Calu3 (cell line): ENCODE results near the gene NEK6. TPM values are rescaled to one million over a fixed set of nuclear protein-coding genes. Genes with fewer than 3 reads are reported as not detected.
"Not testable (repeated sequence)": the region's sequence is repeated elsewhere in the genome, so short reads cannot be mapped to it uniquely, and the experiment has no call there.

Experiments used
- BruUV-seq: library from RNA; stranded (reverse); fragments of 400-500 nt; replicated peaks from 2 replicates; lab custom pipeline; 2021; lab: Mats Ljungman, UMichigan
- CTCF ChIA-PET: fragments of 300-600 bp; sonication (Branson Sonifier 250); formaldehyde crosslinking; loops from one replicate; lab custom pipeline; 2022; ENCODE audit warnings: antibody characterized with exemption; lab: Charles Lee
- DNase-seq: peaks from one replicate; pipeline ENCODE4 v3.0.0; 2022
- H3K27ac Mint-ChIP-seq: one replicate; pipeline ENCODE4 v1.8.0; 2022; ENCODE audit warnings: mixed read lengths; ENCODE audit not compliant: unreplicated experiment
- H3K27me3 Mint-ChIP-seq: one replicate; pipeline ENCODE4 v1.8.0; 2022; ENCODE audit warnings: mixed read lengths; ENCODE audit not compliant: unreplicated experiment
- H3K36me3 Mint-ChIP-seq: one replicate; pipeline ENCODE4 v1.8.0; 2022; ENCODE audit warnings: mild to moderate bottlenecking, moderate library complexity, mixed read lengths; ENCODE audit not compliant: insufficient read depth, unreplicated experiment
- H3K4me1 Mint-ChIP-seq: one replicate; pipeline ENCODE4 v1.8.0; 2022; ENCODE audit warnings: mild to moderate bottlenecking, low read depth, mixed read lengths; ENCODE audit not compliant: unreplicated experiment
- H3K4me3 Mint-ChIP-seq: one replicate; pipeline ENCODE4 v1.8.0; 2022; ENCODE audit warnings: mild to moderate bottlenecking, low read depth, moderate library complexity, mixed read lengths; ENCODE audit not compliant: unreplicated experiment
- H3K9me3 Mint-ChIP-seq: one replicate; pipeline ENCODE4 v1.8.0; 2022; ENCODE audit warnings: low read depth, mixed read lengths; ENCODE audit not compliant: unreplicated experiment
- intact Hi-C: fragments of 100-400 bp; cut with micrococcal nuclease; formaldehyde crosslinking; loops from one replicate; pipeline ENCODE4 v1.10.0; 2022; ENCODE audit not compliant: unreplicated experiment
- total RNA-seq: library from RNA; stranded (reverse); gene quantifications from 2 replicates; pipeline ENCODE4 v1.2.3, GENCODE V29; 2022
- TF ChIP-seq, protein P1 (sequence below): fragments of 200-600 bp; IDR thresholded peaks from one replicate; pipeline ENCODE4 v1.8.0; 2022; ENCODE audit warnings: antibody characterized with exemption; ENCODE audit not compliant: unreplicated experiment

Gene NEK6
- total RNA-seq, 1 experiment from 2014 or later = 43.0 TPM

- no peaks in the 10 kb centered on the region for H3K9me3 Mint-ChIP-seq
- CTCF ChIA-PET = no interaction called here
- no TSS peak for BruUV-seq
- intact Hi-C loops = no loop called here
- no peak overlapping the region for H3K4me3 Mint-ChIP-seq
- no peaks in the 10 kb centered on the region for H3K4me1 Mint-ChIP-seq
- no peaks in the 10 kb centered on the region for H3K27me3 Mint-ChIP-seq
- no peak overlapping the region for H3K27ac Mint-ChIP-seq
- TF ChIP-seq, protein P1, sequence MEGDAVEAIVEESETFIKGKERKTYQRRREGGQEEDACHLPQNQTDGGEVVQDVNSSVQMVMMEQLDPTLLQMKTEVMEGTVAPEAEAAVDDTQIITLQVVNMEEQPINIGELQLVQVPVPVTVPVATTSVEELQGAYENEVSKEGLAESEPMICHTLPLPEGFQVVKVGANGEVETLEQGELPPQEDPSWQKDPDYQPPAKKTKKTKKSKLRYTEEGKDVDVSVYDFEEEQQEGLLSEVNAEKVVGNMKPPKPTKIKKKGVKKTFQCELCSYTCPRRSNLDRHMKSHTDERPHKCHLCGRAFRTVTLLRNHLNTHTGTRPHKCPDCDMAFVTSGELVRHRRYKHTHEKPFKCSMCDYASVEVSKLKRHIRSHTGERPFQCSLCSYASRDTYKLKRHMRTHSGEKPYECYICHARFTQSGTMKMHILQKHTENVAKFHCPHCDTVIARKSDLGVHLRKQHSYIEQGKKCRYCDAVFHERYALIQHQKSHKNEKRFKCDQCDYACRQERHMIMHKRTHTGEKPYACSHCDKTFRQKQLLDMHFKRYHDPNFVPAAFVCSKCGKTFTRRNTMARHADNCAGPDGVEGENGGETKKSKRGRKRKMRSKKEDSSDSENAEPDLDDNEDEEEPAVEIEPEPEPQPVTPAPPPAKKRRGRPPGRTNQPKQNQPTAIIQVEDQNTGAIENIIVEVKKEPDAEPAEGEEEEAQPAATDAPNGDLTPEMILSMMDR = no peak
- no peak for DNase-seq
- H3K36me3 Mint-ChIP-seq = no peaks in the 10 kb centered on the region
Observed at GRCh38 chr9:124242331-124243194, 15.2 kb upstream of the NEK6 start.

DNA sequence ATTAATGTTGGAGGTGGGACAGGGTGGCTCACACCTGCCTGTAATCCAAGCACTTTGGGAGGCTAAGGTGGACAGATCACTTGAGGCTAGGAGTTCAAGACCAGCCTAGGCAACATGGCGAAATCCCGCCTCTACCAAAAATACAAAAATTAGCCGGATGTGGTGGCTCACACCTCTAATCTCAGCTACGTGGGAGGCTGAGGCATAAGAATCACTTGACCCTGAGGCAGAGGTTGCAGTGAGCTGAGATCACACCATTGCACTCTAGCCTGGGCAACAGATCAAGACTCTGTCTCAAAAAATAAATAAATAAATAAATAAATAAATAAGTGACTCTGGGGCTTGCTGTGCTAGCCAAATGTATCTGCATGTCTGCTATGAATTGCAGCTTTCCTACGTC lies 10.4 kb upstream of the NEK6 start:
- CTCF ChIA-PET, H3K27me3 Mint-ChIP-seq, H3K36me3 Mint-ChIP-seq, H3K4me3 Mint-ChIP-seq, DNase-seq, H3K27ac Mint-ChIP-seq, H3K9me3 Mint-ChIP-seq, H3K4me1 Mint-ChIP-seq, intact Hi-C loops, BruUV-seq: not testable (repeated sequence)

GRCh38 chr9:124248066-124248465 lies 9.7 kb upstream of the NEK6 start:
- CTCF ChIA-PET = no interaction called here
- no peaks in the 10 kb centered on the region for H3K36me3 Mint-ChIP-seq
- H3K4me3 Mint-ChIP-seq = no peak overlapping the region
- no peaks in the 10 kb centered on the region for H3K9me3 Mint-ChIP-seq
- H3K4me1 Mint-ChIP-seq = no peaks in the 10 kb centered on the region
- intact Hi-C loops = no loop called here
- TF ChIP-seq, protein P1 = no peak
- DNase-seq = no peak
- H3K27me3 Mint-ChIP-seq = no peaks in the 10 kb centered on the region
- no peak overlapping the region for H3K27ac Mint-ChIP-seq
- no TSS peak for BruUV-seq

- no peaks in the 10 kb centered on the region for H3K36me3 Mint-ChIP-seq
Observed at GRCh38 chr9:124248960-124249359, 8.8 kb upstream of the NEK6 start.

More at GRCh38 chr9:124248960-124249359, 8.8 kb upstream of the NEK6 start:
- BruUV-seq = no TSS peak
- Mint-ChIP-seq H3K4me1 (no peaks in the 10 kb centered on the region), H3K27ac (no peak overlapping the region), H3K9me3 (no peaks in the 10 kb centered on the region), H3K27me3 (no peaks in the 10 kb centered on the region), H3K4me3 (no peak overlapping the region)
- intact Hi-C loops = no loop called here
- CTCF ChIA-PET = no interaction called here
- no peak for DNase-seq
- TF ChIP-seq, protein P1 = no peak
